ENCODE results near the gene ALKBH6. TPM values are rescaled to one million over a fixed set of nuclear protein-coding genes. Genes with fewer than 3 reads are reported as not detected.

The ALKBH6 gene
- total and polyA plus RNA-seq, 9 of the 15 experiments (the other 6 are each of a cell fraction or from before 2014, with no cell fraction given) = 0.67 to 62.0 (median 34.5) TPM

DNA sequence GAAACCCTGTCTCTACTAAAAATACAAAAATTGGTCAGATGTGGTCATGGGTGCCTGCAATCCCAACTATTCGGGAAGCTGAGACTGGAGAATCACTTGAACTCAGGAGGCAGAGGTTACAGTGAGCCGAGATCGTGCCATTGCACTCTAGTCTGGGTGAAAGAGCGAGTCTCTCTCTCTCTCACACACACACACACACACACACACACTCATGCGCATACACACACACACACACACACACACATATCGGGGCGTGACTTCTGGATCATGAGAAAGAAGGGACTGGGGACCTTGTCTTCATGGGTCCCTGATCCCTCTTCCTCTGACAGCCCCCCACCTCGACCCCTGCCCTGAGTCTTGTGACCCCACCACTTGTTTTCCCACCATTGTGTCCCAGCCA is 30.8 kb downstream of the ALKBH6 start:
- BruUV-seq (replicated peaks) = no TSS peak
- no peak overlapping the region for H3K4me3 ChIP-seq
- intact Hi-C loops (cut with micrococcal nuclease) = no loop called here
- no peak overlapping the region for H3K27ac ChIP-seq (ENCODE audit: extremely low read depth, low read depth, low read length)
- CTCF ChIA-PET (ENCODE audit: low intra/inter-chr PET ratio) = no interaction called here
- FAIRE-seq = no peak
- 2% methylated on average over 7 of the region's 8 CpGs for WGBS (ENCODE audit: insufficient coverage, low coverage, missing lambda C conversion rate)
- no peaks in the 10 kb centered on the region for H3K79me2 ChIP-seq (ENCODE audit: control insufficient read depth, insufficient read depth, low read length)
- no peak for ATAC-seq
- peaks cover 24 to 58% of the 10 kb centered on the region in 2 experiments; a peak in 4 of 5 replicates for H3K27me3 ChIP-seq (ENCODE audit: control insufficient read depth in 2 of 2, insufficient read depth in 2 of 2, low read length in 2 of 2)
- H4K20me1 ChIP-seq (replicated peaks; ENCODE audit: control insufficient read depth, insufficient read depth, low read length) = no peaks in the 10 kb centered on the region
- no peaks in the 10 kb centered on the region for H3K9me1 ChIP-seq (ENCODE audit: control insufficient read depth, insufficient read depth, low read length)
- H3K4me1 ChIP-seq (replicated peaks in 1 of 2; ENCODE audit: control insufficient read depth in 2 of 2, insufficient read depth in 2 of 2, low read length in 2 of 2) = peaks cover 0 to 16% of the 10 kb centered on the region in 2 experiments; a peak in 2 of 5 replicates
- TF ChIP-seq ZNF431 (CRISPR knock-in tag; IDR thresholded peaks at IDR 0.05) = no peak
- TF ChIP-seq RAD51 (IDR thresholded peaks at IDR 0.05; ENCODE audit: borderline replicate concordance, low read depth) = no peak
- TF ChIP-seq DIDO1 (tag; IDR thresholded peaks at IDR 0.05; ENCODE audit: low read depth) = no peak
- TF ChIP-seq NCOA4 (IDR thresholded peaks at IDR 0.05; ENCODE audit: partially characterized antibody) = no peak
- TF ChIP-seq U2AF2 (optimal IDR thresholded peaks at IDR 0.05; ENCODE audit: low read depth, low read length) = no peak
- TF ChIP-seq FOXA3 (CRISPR knock-in tag; conservative IDR thresholded peaks at IDR 0.05 in 1 of 2, IDR thresholded peaks at IDR 0.05 in 1 of 2) = no peak
- TF ChIP-seq, protein P1, sequence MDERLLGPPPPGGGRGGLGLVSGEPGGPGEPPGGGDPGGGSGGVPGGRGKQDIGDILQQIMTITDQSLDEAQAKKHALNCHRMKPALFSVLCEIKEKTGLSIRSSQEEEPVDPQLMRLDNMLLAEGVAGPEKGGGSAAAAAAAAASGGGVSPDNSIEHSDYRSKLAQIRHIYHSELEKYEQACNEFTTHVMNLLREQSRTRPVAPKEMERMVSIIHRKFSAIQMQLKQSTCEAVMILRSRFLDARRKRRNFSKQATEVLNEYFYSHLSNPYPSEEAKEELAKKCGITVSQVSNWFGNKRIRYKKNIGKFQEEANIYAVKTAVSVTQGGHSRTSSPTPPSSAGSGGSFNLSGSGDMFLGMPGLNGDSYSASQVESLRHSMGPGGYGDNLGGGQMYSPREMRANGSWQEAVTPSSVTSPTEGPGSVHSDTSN (CRISPR knock-in tag; IDR thresholded peaks at IDR 0.05; ENCODE audit: low read depth) = no peak
- TF ChIP-seq, protein P1 (tag; conservative IDR thresholded peaks at IDR 0.05; ENCODE audit: low read depth) = no peak
- TF ChIP-seq MYBL2 (IDR thresholded peaks at IDR 0.05; ENCODE audit: low read depth) = no peak
- no peak for TF ChIP-seq MYBL2 (CRISPR knock-in tag; IDR thresholded peaks at IDR 0.05; ENCODE audit: borderline replicate concordance)
- no peak for TF ChIP-seq KDM4B (IDR thresholded peaks at IDR 0.05; ENCODE audit: borderline replicate concordance in 2 of 2, low read depth in 1 of 2)
- no peak for TF ChIP-seq MBD2 (IDR thresholded peaks at IDR 0.05; ENCODE audit: borderline replicate concordance, low read depth)
- no peak for TF ChIP-seq POLR2A (conservative IDR thresholded peaks at IDR 0.05)
- no peak for TF ChIP-seq HINFP (tag; conservative IDR thresholded peaks at IDR 0.05; ENCODE audit: low read depth)
- no peak for TF ChIP-seq HNRNPLL (IDR thresholded peaks at IDR 0.05; ENCODE audit: low read depth, low read length, poor library complexity, severe bottlenecking)
- no peak overlapping the region for H3K4me2 ChIP-seq (ENCODE audit: insufficient read depth, low read length)
- in situ Hi-C loops (cut with MboI) = no loop called here
- POLR2A ChIA-PET = no interaction called here
- H3K9me3 ChIP-seq (replicated peaks; ENCODE audit: control insufficient read depth, insufficient read depth, low read depth, low read length) = no peaks in the 10 kb centered on the region
- H3K9ac ChIP-seq (ENCODE audit: insufficient read depth in 1 of 2, low read depth in 2 of 2, low read length in 2 of 2) = no peak overlapping the region
- no peak overlapping the region for H2AFZ ChIP-seq (ENCODE audit: low read depth, low read length)
- DNase-seq (ENCODE audit: extremely low read depth in 1 of 4, low spot score in 3 of 4) = no peak
- no peaks in the 10 kb centered on the region for H3K36me3 ChIP-seq (ENCODE audit: control insufficient read depth, insufficient read depth, low read length)

Data from K562 (cell line).